ENCODE measurements around the gene PWWP2B. TPM values are rescaled to one million over a fixed set of nuclear protein-coding genes. Genes with fewer than 3 reads are reported as not detected.

The PWWP2B gene
- total and polyA plus RNA-seq, 2 experiments from 2014 or later = 2.3 to 12.8 TPM

DNA sequence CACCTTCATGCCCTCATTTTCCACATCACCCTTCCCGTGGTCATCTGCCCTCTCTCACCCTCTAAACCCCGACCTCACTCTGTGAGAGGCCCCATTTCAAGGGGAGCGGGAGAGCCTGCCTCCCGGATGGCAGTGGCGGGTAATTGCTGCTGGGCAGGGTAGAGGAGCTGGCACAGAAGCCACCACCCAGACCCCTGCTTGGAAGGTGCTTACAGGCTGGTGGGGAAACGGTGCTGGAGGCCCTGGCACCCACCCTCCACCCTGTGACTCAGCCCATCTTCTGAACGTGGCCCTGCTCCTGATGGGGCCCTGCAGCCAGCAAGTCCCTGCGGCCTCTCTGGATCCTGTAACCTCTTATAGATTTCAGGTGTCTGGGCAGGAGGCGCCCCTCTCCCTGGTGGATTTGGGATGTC is 10.6 kb upstream of the PWWP2B start:
- Histone ChIP-seq H3K4me3 (no peak overlapping the region), H3F3A (replicated peaks; ENCODE audit: low read depth) (no peaks in the 10 kb centered on the region), H3K79me2 (replicated peaks; ENCODE audit: insufficient read depth) (no peaks in the 10 kb centered on the region), H3K27ac (ENCODE audit: low read depth) (no peak overlapping the region), H2AFZ (no peak overlapping the region), H3K4me2 (no peak overlapping the region), H3K9me2 (ENCODE audit: insufficient read depth) (no peaks in the 10 kb centered on the region), H4K20me1 (replicated peaks; ENCODE audit: insufficient read depth) (no peaks in the 10 kb centered on the region), H3K4me1 (ENCODE audit: insufficient read depth) (peaks cover 9% of the 10 kb centered on the region; the same call in 1 of the 2 replicates), H3K27me3 (ENCODE audit: insufficient read depth) (no peaks in the 10 kb centered on the region), H3K36me3 (ENCODE audit: insufficient read depth) (no peaks in the 10 kb centered on the region)
- DNase-seq (ENCODE audit: low spot score) = no peak
- Mint-ChIP-seq H3K9me3 (no peaks in the 10 kb centered on the region), H3K27ac (no peak overlapping the region), H3K27me3 (ENCODE audit: insufficient read depth, low read depth, poor library complexity) (peaks cover 12% of the 10 kb centered on the region), H3K4me1 (peaks cover 17% of the 10 kb centered on the region), H3K4me3 (no peak overlapping the region), H3K36me3 (ENCODE audit: low read depth) (no peaks in the 10 kb centered on the region)
- TF ChIP-seq EZH2 (IDR thresholded peaks at IDR 0.05; ENCODE audit: low read depth, unreplicated experiment) = no peak
- TF ChIP-seq, protein P1, sequence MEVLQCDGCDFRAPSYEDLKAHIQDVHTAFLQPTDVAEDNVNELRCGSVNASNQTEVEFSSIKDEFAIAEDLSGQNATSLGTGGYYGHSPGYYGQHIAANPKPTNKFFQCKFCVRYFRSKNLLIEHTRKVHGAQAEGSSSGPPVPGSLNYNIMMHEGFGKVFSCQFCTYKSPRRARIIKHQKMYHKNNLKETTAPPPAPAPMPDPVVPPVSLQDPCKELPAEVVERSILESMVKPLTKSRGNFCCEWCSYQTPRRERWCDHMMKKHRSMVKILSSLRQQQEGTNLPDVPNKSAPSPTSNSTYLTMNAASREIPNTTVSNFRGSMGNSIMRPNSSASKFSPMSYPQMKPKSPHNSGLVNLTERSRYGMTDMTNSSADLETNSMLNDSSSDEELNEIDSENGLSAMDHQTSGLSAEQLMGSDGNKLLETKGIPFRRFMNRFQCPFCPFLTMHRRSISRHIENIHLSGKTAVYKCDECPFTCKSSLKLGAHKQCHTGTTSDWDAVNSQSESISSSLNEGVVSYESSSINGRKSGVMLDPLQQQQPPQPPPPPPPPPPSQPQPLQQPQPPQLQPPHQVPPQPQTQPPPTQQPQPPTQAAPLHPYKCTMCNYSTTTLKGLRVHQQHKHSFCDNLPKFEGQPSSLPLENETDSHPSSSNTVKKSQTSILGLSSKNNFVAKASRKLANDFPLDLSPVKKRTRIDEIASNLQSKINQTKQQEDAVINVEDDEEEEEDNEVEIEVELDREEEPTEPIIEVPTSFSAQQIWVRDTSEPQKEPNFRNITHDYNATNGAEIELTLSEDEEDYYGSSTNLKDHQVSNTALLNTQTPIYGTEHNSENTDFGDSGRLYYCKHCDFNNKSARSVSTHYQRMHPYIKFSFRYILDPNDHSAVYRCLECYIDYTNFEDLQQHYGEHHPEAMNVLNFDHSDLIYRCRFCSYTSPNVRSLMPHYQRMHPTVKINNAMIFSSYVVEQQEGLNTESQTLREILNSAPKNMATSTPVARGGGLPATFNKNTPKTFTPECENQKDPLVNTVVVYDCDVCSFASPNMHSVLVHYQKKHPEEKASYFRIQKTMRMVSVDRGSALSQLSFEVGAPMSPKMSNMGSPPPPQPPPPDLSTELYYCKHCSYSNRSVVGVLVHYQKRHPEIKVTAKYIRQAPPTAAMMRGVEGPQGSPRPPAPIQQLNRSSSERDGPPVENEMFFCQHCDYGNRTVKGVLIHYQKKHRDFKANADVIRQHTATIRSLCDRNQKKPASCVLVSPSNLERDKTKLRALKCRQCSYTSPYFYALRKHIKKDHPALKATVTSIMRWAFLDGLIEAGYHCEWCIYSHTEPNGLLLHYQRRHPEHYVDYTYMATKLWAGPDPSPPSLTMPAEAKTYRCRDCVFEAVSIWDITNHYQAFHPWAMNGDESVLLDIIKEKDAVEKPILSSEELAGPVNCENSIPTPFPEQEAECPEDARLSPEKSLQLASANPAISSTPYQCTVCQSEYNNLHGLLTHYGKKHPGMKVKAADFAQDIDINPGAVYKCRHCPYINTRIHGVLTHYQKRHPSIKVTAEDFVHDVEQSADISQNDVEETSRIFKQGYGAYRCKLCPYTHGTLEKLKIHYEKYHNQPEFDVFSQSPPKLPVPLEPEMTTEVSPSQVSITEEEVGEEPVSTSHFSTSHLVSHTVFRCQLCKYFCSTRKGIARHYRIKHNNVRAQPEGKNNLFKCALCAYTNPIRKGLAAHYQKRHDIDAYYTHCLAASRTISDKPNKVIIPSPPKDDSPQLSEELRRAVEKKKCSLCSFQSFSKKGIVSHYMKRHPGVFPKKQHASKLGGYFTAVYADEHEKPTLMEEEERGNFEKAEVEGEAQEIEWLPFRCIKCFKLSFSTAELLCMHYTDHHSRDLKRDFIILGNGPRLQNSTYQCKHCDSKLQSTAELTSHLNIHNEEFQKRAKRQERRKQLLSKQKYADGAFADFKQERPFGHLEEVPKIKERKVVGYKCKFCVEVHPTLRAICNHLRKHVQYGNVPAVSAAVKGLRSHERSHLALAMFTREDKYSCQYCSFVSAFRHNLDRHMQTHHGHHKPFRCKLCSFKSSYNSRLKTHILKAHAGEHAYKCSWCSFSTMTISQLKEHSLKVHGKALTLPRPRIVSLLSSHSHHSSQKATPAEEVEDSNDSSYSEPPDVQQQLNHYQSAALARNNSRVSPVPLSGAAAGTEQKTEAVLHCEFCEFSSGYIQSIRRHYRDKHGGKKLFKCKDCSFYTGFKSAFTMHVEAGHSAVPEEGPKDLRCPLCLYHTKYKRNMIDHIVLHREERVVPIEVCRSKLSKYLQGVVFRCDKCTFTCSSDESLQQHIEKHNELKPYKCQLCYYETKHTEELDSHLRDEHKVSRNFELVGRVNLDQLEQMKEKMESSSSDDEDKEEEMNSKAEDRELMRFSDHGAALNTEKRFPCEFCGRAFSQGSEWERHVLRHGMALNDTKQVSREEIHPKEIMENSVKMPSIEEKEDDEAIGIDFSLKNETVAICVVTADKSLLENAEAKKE (CRISPR knock-in tag; IDR thresholded peaks at IDR 0.05) = no peak
- TF ChIP-seq, protein P2, sequence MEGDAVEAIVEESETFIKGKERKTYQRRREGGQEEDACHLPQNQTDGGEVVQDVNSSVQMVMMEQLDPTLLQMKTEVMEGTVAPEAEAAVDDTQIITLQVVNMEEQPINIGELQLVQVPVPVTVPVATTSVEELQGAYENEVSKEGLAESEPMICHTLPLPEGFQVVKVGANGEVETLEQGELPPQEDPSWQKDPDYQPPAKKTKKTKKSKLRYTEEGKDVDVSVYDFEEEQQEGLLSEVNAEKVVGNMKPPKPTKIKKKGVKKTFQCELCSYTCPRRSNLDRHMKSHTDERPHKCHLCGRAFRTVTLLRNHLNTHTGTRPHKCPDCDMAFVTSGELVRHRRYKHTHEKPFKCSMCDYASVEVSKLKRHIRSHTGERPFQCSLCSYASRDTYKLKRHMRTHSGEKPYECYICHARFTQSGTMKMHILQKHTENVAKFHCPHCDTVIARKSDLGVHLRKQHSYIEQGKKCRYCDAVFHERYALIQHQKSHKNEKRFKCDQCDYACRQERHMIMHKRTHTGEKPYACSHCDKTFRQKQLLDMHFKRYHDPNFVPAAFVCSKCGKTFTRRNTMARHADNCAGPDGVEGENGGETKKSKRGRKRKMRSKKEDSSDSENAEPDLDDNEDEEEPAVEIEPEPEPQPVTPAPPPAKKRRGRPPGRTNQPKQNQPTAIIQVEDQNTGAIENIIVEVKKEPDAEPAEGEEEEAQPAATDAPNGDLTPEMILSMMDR (conservative IDR thresholded peaks at IDR 0.05; ENCODE audit: low read depth in 2 of 2) = no peak
- TF ChIP-seq CREB1 (CRISPR knock-in tag; IDR thresholded peaks at IDR 0.05; ENCODE audit: low read depth) = no peak
- no peak for TF ChIP-seq ZNF114 (CRISPR knock-in tag; IDR thresholded peaks at IDR 0.05)
- TF ChIP-seq NANOG (IDR thresholded peaks at IDR 0.05; ENCODE audit: borderline replicate concordance) = no peak
- no peak for TF ChIP-seq EZH2phosphoT487 (IDR thresholded peaks at IDR 0.05; ENCODE audit: unreplicated experiment)
- no peak for TF ChIP-seq STAT1 (IDR thresholded peaks at IDR 0.05; ENCODE audit: unreplicated experiment)
- no peak for TF ChIP-seq POLR2AphosphoS5 (IDR thresholded peaks at IDR 0.05; ENCODE audit: low read depth)
- TF ChIP-seq, protein P3, sequence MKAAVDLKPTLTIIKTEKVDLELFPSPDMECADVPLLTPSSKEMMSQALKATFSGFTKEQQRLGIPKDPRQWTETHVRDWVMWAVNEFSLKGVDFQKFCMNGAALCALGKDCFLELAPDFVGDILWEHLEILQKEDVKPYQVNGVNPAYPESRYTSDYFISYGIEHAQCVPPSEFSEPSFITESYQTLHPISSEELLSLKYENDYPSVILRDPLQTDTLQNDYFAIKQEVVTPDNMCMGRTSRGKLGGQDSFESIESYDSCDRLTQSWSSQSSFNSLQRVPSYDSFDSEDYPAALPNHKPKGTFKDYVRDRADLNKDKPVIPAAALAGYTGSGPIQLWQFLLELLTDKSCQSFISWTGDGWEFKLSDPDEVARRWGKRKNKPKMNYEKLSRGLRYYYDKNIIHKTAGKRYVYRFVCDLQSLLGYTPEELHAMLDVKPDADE (IDR thresholded peaks at IDR 0.05) = no peak
- TF ChIP-seq, protein P4, sequence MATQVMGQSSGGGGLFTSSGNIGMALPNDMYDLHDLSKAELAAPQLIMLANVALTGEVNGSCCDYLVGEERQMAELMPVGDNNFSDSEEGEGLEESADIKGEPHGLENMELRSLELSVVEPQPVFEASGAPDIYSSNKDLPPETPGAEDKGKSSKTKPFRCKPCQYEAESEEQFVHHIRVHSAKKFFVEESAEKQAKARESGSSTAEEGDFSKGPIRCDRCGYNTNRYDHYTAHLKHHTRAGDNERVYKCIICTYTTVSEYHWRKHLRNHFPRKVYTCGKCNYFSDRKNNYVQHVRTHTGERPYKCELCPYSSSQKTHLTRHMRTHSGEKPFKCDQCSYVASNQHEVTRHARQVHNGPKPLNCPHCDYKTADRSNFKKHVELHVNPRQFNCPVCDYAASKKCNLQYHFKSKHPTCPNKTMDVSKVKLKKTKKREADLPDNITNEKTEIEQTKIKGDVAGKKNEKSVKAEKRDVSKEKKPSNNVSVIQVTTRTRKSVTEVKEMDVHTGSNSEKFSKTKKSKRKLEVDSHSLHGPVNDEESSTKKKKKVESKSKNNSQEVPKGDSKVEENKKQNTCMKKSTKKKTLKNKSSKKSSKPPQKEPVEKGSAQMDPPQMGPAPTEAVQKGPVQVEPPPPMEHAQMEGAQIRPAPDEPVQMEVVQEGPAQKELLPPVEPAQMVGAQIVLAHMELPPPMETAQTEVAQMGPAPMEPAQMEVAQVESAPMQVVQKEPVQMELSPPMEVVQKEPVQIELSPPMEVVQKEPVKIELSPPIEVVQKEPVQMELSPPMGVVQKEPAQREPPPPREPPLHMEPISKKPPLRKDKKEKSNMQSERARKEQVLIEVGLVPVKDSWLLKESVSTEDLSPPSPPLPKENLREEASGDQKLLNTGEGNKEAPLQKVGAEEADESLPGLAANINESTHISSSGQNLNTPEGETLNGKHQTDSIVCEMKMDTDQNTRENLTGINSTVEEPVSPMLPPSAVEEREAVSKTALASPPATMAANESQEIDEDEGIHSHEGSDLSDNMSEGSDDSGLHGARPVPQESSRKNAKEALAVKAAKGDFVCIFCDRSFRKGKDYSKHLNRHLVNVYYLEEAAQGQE (IDR thresholded peaks at IDR 0.05; ENCODE audit: unreplicated experiment) = no peak
- TF ChIP-seq ZNF331 (CRISPR knock-in tag; IDR thresholded peaks at IDR 0.05; ENCODE audit: low read depth) = no peak
- TF ChIP-seq JUNB (IDR thresholded peaks at IDR 0.05; ENCODE audit: unreplicated experiment) = no peak
- ATAC-seq = no peak
